Putamen (tissue), 1 donor: ENCODE data around the gene AACS.

Source experiments
- DNase-seq: peaks from one replicate; pipeline ENCODE4 v3.0.0-alpha.2; 2016; ENCODE audit warnings: low spot score

AACS gene

GRCh38 chr12:125185740-125186470 lies 120.7 kb downstream of the AACS start, which contains the start of gene TMEM132B:
Gene TMEM132B, plus strand, starts transcription at chr12:125186386.
- peak; percentile 85 for DNase-seq

- no peak for DNase-seq
These were observed 121.4 kb downstream of the AACS start for GRCh38 chr12:125186471-125187147.

GRCh38 chr12:125187148-125187745 lies 122.0 kb downstream of the AACS start:
- no peak for DNase-seq

- no peak for DNase-seq
These were observed 122.8 kb downstream of the AACS start for GRCh38 chr12:125187780-125188741.

GRCh38 chr12:125189015-125189414 lies 123.8 kb downstream of the AACS start:
- DNase-seq: peak; percentile 66

GRCh38 chr12:125189502-125189901 lies 124.3 kb downstream of the AACS start:
- DNase-seq: no peak

- DNase-seq: no peak
These were observed 126.3 kb downstream of the AACS start for GRCh38 chr12:125191361-125192087.

GRCh38 chr12:125192690-125193221 lies 127.5 kb downstream of the AACS start:
- no peak for DNase-seq
